HS-5 (cell line): ENCODE measurements around the gene GLIPR2.
"Not testable (repeated sequence)": the region's sequence is repeated elsewhere in the genome, so short reads cannot be mapped to it uniquely, and the experiment has no call there.

Experiments used
- DNase-seq: peaks from one replicate; pipeline ENCODE4 v3.0.0-alpha.2; 2012; ENCODE audit warnings: low read depth

Gene GLIPR2

DNA sequence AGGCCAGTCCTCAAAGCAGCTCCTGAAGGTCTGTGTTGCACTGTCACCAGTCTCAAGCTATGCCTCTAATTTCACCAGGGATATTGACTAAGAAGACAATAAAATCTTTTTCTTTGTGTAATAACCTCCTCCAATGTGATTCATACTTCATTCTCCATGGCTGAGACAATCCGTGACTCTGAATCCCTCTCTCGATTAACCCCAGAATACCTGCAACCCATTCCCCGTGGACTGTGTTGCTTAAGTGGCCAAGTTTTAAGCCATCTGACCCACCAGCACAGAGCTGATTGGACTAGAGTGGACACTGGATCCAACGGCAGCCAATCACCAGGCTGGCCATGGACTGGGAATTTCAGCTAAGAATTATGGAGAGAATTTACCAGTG, 27.2 kb downstream of the GLIPR2 start:
- DNase-seq, result no peak

DNA sequence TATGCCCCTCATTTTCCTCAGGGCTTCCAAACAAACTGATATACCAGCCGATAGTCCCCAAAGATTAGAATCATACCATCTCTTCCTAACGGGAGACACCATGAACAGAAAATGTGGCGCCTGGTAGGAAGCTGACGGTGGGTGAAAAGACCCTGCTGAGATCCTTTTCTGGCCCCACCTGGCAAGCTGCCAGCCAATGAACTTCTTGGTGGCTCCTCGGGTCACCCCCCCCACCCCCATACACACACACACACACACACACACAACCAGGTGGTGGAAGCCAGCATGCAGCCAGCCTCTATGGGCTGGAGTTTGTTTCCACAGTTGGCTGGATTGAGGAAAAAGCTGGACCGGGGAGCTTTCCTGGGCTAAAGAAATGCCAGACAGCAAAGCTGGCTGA, 27.8 kb downstream of the GLIPR2 start:
- no peak for DNase-seq

DNA sequence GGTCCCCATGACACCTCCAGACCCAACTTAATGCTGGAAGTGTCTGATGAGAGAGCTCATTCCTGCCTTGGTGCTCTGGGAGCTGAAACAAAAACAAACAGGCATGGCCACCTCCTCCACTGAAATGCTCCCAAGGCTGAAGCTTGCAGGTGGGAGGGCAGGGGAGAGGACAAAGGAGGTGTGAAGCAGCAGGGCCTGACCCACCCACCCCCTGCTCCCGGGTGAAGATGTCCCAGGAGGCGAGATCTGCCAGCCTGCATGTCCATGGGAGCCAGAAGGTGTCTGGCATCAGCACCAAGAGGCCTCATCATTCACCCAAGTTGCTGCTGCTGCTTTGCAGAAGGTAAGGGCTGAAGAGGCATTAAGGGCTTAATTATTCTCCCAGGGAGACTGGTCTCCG, 28.5 kb downstream of the GLIPR2 start:
- no peak for DNase-seq

DNA sequence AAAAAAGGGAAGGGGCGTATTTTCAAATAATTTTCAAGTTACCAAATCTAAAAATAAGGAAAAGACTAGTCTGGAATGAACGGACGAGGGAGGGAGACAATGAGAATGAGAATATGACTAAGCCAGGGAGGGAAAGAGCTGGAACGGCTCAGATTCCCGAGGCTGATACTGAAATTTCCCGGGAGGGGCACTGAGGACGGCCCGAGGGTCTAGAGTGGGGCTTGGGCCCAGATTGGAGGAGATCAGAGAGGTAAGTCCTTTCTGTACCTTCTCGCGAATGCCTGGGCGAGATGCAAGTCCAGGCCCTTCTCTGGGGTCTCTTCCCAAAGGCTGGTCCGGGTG, 29.3 kb downstream of the GLIPR2 start:
- no peak for DNase-seq

DNA sequence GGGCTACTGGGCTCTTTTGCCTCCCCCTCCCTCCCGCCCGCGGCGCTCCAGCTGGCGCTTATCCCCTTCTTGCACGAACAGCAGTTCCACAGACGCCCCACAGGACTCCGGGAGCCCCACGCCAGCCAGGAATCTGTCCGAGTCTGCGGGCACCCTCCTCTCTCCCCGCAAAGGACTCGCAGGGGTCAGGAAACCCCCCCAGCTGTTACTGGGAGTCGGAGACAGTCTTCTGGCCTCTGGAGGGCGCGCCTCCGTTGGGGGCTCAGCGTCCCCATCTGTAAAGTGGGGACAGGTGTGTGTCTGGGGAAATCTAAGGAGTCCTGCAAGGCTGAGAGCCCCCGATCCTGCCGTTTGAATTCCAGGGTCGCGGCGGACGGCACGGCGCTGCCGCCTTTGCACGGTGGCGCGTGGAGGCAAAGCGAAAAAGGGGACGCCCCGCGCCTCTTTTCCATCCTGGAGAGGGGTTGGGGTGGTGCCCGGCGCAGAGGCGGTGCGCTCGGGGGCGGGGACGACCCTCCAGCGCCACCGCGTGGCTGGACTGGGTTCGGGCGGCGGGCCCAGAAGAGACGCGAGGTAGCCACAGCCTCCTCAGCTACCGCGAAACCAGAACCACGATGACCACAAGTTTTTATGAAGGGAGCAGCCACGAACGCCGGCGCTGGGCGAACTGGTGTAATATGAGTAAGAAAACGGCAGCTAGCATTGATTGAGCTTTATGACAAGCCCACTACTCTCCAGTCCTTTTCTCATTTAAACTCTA, 29.8 kb downstream of the GLIPR2 start:
- DNase-seq, result no peak

DNA sequence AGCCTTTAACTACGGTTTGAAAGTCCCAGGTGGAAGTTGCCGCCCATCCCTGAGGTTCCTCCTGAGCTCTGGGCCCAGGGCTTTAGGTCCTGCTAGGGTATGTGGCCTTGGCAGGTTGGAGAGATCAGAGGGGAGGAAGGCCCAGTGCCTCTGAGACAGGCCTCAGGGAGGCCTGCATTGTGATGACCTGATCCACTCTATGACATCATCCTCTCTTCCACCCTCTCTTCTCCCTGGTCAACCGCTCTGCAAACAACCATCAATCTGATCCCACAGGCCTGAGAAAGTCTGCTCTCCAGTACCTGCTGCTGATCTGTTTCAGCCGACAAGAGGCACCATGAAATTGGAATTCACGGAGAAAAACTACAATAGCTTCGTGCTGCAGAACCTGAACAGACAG, 32.6 kb downstream of the GLIPR2 start, which contains the start of gene CCIN:
CCIN (plus strand) TSS at position 223 of the 400 bp plus-strand sequence; CDS start at position 338, 115 bp downstream.
- no peak for DNase-seq

DNA sequence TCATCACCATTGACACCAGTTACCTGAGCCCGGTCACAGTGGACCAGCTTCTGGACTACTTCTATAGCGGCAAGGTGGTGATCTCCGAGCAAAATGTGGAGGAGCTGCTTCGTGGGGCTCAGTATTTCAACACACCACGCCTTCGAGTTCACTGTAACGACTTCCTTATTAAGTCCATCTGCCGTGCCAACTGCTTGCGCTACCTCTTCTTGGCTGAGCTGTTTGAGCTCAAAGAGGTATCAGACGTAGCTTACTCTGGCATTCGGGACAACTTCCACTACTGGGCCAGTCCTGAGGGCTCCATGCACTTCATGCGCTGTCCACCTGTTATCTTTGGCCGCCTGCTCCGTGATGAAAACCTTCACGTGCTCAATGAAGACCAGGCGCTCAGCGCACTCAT, 33.2 kb downstream of the GLIPR2 start:
- no peak for DNase-seq

DNA sequence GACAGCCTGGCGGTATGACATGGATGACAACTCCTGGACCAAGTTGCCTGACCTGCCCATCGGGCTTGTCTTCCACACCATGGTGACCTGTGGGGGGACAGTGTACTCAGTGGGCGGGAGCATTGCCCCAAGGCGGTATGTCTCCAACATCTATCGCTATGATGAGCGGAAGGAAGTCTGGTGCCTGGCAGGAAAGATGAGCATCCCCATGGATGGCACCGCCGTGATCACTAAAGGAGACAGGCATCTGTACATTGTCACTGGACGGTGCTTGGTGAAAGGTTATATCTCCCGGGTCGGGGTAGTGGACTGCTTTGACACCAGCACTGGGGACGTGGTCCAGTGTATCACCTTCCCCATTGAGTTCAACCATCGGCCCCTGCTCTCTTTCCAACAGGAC, 34.0 kb downstream of the GLIPR2 start:
- no peak for DNase-seq

DNA sequence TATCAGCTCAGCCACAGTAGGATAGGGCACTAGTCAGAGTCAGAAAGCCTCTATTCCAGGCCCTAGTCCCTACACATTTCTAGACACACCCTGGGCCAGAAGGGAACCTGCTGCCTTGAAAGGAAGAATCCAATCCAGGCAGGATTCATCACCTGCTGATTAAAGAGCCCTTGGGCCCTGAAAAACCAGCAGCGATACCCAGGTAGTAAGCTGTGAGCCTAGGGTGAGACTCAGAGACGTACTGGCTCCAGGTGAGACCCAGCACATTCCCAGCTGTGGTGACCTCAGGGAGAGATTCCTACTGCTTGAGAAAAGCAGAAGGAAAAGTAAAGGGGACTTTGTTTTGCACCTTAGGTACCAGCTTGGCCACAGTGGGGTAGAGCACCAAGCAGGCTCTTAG, 37.3 kb downstream of the GLIPR2 start:
- no peak for DNase-seq

DNA sequence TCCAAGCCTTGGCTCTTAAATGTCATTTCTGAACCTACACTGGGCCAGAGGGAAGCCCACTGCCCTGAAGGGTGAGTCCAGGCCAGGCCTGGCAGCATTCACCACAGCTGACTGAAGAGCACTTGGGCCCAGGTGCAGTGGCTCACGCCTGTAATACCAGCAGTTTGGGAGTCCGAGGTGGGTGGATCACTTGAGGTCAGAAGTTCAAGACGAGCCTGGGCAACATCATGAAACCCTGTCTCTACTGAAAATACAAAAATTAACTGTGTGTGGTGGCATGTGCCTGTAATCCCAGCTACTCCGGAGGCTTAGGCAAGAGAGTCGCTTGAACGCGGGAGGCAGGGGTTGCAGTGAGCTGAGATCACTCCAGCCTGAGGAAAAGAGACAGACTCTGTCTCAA, 37.7 kb downstream of the GLIPR2 start:
- no peak for DNase-seq

DNA sequence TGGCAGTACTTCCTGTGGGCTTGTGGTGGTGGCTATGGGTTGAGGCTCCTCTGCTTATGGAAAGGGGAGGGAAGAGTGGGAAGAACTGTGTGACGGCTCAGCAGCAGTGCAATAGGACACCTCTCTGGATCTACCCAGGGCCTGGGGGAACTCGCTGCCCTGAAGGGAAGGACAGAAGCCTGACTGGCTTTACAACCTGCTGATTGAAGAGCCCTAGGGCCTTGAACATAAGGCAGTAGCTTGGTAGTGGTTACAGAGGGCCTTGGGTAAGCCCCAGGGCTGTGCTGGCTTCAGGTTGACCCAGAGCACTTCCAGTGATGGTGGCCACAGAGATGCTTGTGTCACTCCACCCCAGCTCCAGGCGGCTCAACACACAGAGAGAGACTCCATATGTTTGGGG, 38.2 kb downstream of the GLIPR2 start:
- DNase-seq, result no peak

DNA sequence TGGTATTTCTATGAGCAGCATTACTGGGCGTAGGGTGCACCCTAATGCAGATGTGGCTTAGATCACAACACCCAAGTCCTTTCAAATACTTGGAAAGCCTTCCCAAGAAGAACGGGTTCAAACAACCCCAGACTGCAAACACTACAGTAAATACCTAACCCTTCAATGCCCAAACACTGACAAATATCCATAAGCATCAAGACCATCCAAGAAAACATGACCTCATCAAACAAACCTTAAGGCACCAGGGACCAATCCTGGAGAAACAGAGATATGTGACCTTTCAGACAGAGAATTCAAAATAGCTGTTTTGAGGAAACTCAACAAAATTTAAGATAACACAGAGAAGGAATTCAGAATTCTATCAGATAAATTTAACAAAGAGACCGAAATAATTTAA, 38.7 kb downstream of the GLIPR2 start:
- not testable (repeated sequence) for DNase-seq

DNA sequence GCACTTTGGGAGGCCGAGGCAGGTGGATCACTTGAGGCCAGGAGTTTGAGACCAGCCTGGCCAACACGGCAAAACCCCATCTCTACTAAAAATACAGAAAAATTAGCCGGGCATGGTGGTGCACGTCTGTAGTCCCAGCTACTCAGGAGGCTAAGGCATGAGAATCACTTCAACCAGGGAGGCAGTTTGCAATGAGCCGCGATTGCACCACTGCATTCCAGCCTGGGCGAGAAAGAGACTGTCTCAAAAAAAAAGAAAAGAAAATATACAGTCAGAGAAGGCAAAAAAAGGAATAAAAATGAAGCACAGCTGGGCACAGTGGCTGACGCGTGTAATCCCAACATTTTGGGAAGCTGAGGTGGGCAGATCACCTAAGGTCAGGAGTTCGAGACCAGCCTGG, 40.0 kb downstream of the GLIPR2 start:
- not testable (repeated sequence) for DNase-seq

DNA sequence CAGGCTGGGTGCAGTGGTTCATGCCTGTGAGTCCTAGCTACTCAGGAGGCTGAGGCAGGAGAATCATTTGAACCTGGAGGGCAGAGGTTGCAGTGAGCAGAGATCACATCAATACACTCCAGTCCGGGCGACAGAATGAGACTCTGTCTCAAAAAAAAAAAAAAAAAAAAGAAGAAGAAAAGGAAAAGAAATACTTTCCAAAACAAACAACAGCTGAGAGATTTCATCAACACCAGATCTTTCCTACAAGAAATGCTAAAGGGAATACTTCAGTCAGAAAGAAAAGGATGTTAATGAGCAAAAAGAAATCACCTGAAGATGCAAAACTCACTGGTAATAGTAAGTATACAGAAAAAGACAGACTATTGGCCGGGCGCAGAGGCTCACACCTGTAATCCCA, 41.0 kb downstream of the GLIPR2 start:
- DNase-seq, result no peak

DNA sequence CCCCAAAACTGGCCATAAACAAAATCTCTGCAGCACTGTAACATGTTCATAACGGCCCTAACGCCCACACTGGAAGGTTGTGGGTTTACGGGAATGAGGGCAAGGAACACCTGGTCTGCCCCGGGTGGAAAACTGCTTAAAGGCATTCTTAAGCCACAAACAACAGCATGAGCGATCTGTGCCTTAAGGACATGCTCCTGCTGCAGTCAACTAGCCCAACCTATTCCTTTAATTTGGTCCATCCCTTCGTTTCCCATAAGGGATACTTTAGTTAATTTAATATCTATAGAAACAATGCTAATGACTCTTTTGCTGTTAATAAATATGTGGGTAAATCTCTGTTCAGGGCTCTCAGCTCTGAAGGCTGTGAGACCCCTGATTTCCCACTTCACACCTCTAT, 43.7 kb downstream of the GLIPR2 start:
- not testable (repeated sequence) for DNase-seq

DNA sequence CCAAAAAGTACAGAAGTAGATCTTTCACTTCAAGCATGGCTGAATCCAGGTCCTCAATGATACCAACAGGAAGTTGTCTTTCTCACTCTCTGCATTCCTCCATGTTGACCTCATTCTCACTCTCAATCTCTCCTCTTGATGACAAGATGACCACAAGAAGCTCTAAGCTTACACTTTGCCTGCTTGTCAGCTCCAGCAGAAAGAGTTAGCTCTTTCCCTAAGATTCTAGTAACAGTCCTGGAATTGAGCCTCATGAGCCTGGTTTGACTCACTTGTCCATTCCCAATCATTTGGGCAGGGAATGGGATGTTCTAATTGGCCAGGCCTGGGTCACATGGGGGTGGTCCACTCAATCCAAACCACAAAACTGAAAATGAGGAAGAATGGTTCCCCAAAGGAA, 50.9 kb downstream of the GLIPR2 start:
- peak; percentile 66 for DNase-seq

DNA sequence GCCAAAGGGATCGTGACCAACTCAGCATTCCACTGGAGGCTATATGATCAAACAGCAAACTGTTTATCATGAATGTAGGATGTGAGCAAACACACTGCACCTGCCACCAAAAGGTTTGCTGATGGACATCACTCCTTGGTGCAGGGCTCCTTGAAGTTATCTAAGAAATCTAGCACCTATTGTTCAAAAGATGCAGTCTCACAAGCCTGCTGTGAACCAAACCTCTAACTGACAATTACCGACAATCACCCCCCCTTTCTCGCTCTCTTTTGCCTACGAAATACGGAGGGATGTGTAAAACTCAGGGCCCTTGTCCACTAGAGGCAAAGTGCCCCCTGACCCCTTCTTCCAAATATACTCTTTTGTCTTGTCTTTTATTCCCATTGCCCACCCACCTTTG, 51.7 kb downstream of the GLIPR2 start:
- no peak for DNase-seq

DNA sequence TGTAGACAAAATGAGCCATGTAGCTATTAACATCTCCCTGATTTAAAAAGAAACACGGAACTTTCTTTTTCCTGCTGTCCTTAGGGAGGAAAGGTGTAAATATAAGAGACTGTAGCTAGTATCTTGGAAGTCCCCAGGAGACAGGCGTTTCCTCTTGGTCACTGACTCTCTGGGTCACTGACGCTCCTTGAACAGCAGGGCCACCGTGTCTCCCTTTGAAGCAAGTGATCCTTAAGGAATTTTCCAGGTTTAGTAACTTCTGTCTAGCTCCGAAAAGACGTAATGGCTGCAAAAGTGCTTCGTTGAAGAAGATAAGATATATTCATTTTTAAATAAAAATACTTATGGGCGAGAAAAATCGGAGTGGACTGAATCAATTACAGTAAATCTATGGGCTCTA, 53.4 kb downstream of the GLIPR2 start:
- DNase-seq, result no peak

DNA sequence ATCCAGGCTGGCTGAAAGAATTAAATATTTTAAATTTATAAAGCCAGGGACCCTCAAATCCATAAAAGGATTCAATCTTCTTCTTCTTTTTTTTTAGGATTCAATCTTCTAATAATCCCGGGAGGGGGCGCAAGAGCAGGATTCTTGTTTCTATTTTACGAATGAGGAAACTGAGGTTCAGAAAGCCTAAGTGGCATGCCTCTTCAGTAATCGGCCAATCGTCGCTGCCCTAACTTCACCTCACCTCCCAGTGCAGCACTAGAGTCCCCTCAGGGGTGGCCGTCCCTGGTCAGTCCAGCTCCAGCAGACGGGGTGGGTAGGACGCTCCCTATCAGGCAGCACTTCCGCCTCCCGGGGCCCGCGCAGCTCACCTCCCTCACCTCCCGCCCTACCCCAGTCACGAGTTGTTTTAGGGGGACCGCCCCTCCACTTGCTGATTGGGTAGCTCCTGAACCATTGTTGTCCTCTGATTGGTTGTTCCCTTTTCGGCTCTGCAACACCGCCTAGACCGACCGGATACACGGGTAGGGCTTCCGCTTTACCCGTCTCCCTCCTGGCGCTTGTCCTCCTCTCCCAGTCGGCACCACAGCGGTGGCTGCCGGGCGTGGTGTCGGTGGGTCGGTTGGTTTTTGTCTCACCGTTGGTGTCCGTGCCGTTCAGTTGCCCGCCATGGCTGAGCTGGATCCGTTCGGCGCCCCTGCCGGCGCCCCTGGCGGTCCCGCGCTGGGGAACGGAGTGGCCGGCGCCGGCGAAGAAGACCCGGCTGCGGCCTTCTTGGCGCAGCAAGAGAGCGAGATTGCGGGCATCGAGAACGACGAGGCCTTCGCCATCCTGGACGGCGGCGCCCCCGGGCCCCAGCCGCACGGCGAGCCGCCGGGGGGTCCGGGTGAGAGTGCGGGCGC, 54.1 kb downstream of the GLIPR2 start, which contains the start of gene CLTA:
CLTA (plus strand) TSS at position 534 of the 902 bp plus-strand sequence; CDS start at position 670, 136 bp downstream.
- DNase-seq, result peak; percentile 93

DNA sequence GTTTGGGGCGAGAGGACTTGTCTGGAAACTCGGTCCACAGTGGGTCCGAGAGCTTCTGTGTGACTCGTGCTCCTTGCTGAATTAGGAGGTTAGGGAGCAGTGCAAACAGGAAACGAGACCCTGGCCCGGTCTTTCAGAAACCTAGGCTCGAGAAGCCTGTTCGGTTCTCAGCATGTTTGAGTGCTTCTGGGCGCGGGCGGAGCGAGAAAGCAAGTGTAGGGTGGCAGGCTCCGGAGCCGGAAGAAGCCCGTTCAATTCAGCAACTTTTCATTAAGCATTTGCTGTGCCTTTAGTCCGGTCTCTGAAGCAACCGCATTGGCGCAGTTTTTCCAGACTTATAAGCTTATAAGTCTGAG, 54.7 kb downstream of the GLIPR2 start:
- DNase-seq, result no peak

DNA sequence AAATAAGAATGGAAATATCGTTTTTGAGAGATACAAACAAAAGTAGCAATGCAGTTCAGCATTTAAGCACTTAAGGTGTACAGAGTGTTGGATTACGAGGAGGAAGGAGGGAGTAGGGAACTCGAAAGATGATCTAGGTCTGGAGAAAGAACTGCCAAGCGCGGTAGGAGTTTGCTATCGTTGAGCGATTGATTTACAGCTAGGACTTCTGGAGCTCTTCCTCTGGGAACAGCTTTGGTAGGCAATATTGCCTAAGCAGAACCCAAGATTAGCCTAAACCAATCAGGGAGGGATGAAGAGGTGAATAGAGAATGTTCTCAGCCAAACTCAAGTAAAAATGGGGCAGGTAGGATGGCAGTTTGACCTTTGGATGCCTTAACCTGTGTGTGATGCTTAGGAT, 55.2 kb downstream of the GLIPR2 start:
- DNase-seq, result no peak

DNA sequence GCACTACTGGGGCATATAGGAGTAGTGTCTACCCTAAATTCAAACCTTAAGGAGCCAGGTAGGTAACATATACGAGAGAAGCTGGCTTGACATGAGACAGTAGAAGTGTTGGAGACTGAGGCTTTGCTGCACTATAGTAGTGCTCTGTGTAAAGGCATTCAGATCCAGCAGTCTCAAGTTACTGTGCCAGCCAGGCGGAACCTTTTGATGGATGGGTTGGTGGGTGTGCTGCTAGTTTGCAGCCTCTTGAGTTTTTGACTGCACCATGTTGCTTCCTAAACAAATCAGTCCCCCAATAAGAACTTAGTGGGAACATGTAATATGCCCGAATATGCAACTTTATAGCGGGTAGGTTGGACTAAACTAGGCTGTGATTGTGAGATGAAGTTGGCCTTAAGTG, 55.7 kb downstream of the GLIPR2 start:
- no peak for DNase-seq

DNA sequence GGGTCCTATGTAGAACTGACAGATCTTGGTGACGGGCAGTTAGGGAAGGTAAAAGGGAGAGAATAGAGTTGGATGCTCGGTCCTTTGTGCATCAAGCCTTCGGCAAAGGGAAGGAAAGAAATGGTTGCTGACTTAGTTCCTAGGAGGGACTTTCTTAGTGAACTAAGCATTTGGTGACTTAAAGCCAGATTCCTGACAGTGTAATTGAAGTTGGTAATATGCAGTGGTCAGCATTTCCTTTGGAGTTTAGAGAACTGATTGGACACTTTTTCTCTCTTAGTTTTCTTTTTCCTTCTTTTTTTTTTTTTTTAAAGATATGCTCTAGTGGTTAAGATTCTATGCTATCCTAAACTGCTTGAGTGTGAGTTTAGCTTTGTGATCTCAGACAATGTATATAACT, 56.5 kb downstream of the GLIPR2 start:
- DNase-seq, result no peak
